NCI-H1092 (cell line): ENCODE data around the gene CYP3A7.
"Not testable (repeated sequence)": the region's sequence is repeated elsewhere in the genome, so short reads cannot be mapped to it uniquely, and the experiment has no call there.

Experiments used
- DNase-seq: peaks from one replicate; lab custom pipeline; 2025; lab: John Stamatoyannopoulos, UW

The CYP3A7 gene

GRCh38 chr7:99734987-99735386 is at the start of gene CYP3A7:
CYP3A7 (minus strand) TSS chr7:99735196; CDS start chr7:99735093, 103 bp downstream.
- DNase-seq, result no peak

- no peak for DNase-seq
Measured at GRCh38 chr7:99784007-99784406, 49.0 kb upstream of the CYP3A7 start, which contains the start of gene CYP3A4. CYP3A4 (minus strand) TSS chr7:99784184; CDS start chr7:99784081, 103 bp downstream.

GRCh38 chr7:99782012-99782953 is 47.3 kb upstream of the CYP3A7 start:
- no peak for DNase-seq

GRCh38 chr7:99780588-99780987 is 45.6 kb upstream of the CYP3A7 start:
- no peak for DNase-seq

- DNase-seq, result no peak
Measured at GRCh38 chr7:99779949-99780348, 45.0 kb upstream of the CYP3A7 start.

- no peak for DNase-seq
Measured at GRCh38 chr7:99778880-99779279, 43.9 kb upstream of the CYP3A7 start.

- not testable (repeated sequence) for DNase-seq
Measured at GRCh38 chr7:99773395-99773794, 38.4 kb upstream of the CYP3A7 start.

GRCh38 chr7:99772565-99772964 is 37.6 kb upstream of the CYP3A7 start:
- DNase-seq, result no peak

- not testable (repeated sequence) for DNase-seq
Measured at GRCh38 chr7:99769494-99769893, 34.5 kb upstream of the CYP3A7 start.

- DNase-seq, result no peak
Measured at GRCh38 chr7:99768471-99768870, 33.5 kb upstream of the CYP3A7 start.

- no peak for DNase-seq
Measured at GRCh38 chr7:99767662-99768061, 32.7 kb upstream of the CYP3A7 start.

GRCh38 chr7:99766484-99767099 is 31.6 kb upstream of the CYP3A7 start:
- DNase-seq, result no peak

- no peak for DNase-seq
Measured at GRCh38 chr7:99764478-99764877, 29.5 kb upstream of the CYP3A7 start.

- DNase-seq, result no peak
Measured at GRCh38 chr7:99762680-99763327, 27.8 kb upstream of the CYP3A7 start.

GRCh38 chr7:99755085-99755484 is 20.1 kb upstream of the CYP3A7 start:
- no peak for DNase-seq

GRCh38 chr7:99752356-99752755 is 17.4 kb upstream of the CYP3A7 start:
- DNase-seq, result no peak

- not testable (repeated sequence) for DNase-seq
Measured at GRCh38 chr7:99751322-99752052, 16.5 kb upstream of the CYP3A7 start.

- no peak for DNase-seq
Measured at GRCh38 chr7:99748846-99749579, 14.0 kb upstream of the CYP3A7 start.

- not testable (repeated sequence) for DNase-seq
Measured at GRCh38 chr7:99746915-99747314, 11.9 kb upstream of the CYP3A7 start.

- not testable (repeated sequence) for DNase-seq
Measured at GRCh38 chr7:99745395-99745794, 10.4 kb upstream of the CYP3A7 start.

GRCh38 chr7:99742737-99743394 is 7.9 kb upstream of the CYP3A7 start:
- no peak for DNase-seq
